CD4-positive, alpha-beta T cell (primary cell): ENCODE data around the gene RPS6KA2. TPM values are rescaled to one million over a fixed set of nuclear protein-coding genes. Genes with fewer than 3 reads are reported as not detected.

Experiments
- ATAC-seq: fragments of 200-7000 bp; cut with Tn5 transposase; one replicate; pipeline ENCODE4 v1.10.0; 2022; ENCODE audit warnings: mild to moderate bottlenecking; ENCODE audit not compliant: poor library complexity
- CTCF ChIA-PET: fragments of 350-600 bp; sonication (Branson Sonifier 250); formaldehyde crosslinking; loops from one replicate; lab custom pipeline; 2021; ENCODE audit warnings: antibody characterized with exemption, inconsistent platforms; lab: Charles Lee
- POLR2A ChIA-PET: fragments of 350-600 bp; sonication (Branson Sonifier 250); formaldehyde crosslinking; loops from one replicate; lab custom pipeline; 2021; ENCODE audit warnings: antibody characterized with exemption, inconsistent platforms; lab: Charles Lee
- DNase-seq, 14 experiments: peaks; one replicate each; pipeline ENCODE4 v3.0.0-alpha.2; 2013 to 2020; ENCODE audit warnings: mixed read lengths in 2 of 14
- H3K27ac ChIP-seq, 2 donors: one replicate each; pipeline versions ENCODE4 v1.5.1 to v1.7.0; 2013; ENCODE audit warnings: low read length in 2 of 2, low read depth in 1 of 2, mild to moderate bottlenecking in 1 of 2
- H3K27me3 ChIP-seq, 2 experiments: 1 replicate in 1 of 2; 2 replicates in 1 of 2; pipeline versions ENCODE4 v1.6.1 to v1.7.0; 2013; ENCODE audit warnings: low read length in 2 of 2, control low read depth in 1 of 2, mild to moderate bottlenecking in 1 of 2, moderate library complexity in 1 of 2; ENCODE audit not compliant: insufficient read depth in 2 of 2, control insufficient read depth in 1 of 2
- H3K36me3 ChIP-seq: one replicate; pipeline ENCODE4 v1.6.1; 2013; ENCODE audit warnings: low read length, control low read depth; ENCODE audit not compliant: insufficient read depth
- H3K4me1 ChIP-seq: one replicate; pipeline ENCODE4 v1.6.1; 2013; ENCODE audit warnings: low read length, control low read depth; ENCODE audit not compliant: insufficient read depth
- H3K4me3 ChIP-seq: one replicate; pipeline ENCODE4 v1.5.1; 2013; ENCODE audit warnings: mild to moderate bottlenecking, low read length, moderate library complexity
- H3K9me3 ChIP-seq, 2 experiments: 1 replicate in 1 of 2; 2 replicates in 1 of 2; pipeline versions ENCODE4 v1.6.1 to v1.7.0; 2013; ENCODE audit warnings: low read length in 2 of 2, mild to moderate bottlenecking in 2 of 2, control low read depth in 1 of 2, moderate library complexity in 1 of 2; ENCODE audit not compliant: control insufficient read depth in 1 of 2, insufficient read depth in 1 of 2
- H3K27ac Mint-ChIP-seq: one replicate; pipeline ENCODE4 v1.8.0; 2020; ENCODE audit warnings: mixed read lengths
- H3K27me3 Mint-ChIP-seq: one replicate; pipeline ENCODE4 v1.8.0; 2021; ENCODE audit warnings: mixed read lengths
- H3K36me3 Mint-ChIP-seq: one replicate; pipeline ENCODE4 v1.8.0; 2021; ENCODE audit warnings: low read depth, mixed read lengths
- H3K4me1 Mint-ChIP-seq: one replicate; pipeline ENCODE4 v1.8.0; 2021; ENCODE audit warnings: low read depth, mixed read lengths
- H3K4me3 Mint-ChIP-seq: one replicate; pipeline ENCODE4 v1.8.0; 2020; ENCODE audit warnings: mild to moderate bottlenecking, mixed read lengths
- H3K9me3 Mint-ChIP-seq: one replicate; pipeline ENCODE4 v1.8.0; 2020; ENCODE audit warnings: mixed read lengths
- CTCF ChIP-seq: fragments of 200-600 bp; IDR thresholded peaks from one replicate; pipeline ENCODE4 v1.8.0; 2022; ENCODE audit warnings: antibody characterized with exemption, mild to moderate bottlenecking
- intact Hi-C, 2 experiments: fragments of 100-400 bp; cut with DNase I in 1 of 2; cut with micrococcal nuclease in 1 of 2; formaldehyde crosslinking; loops; one replicate each; pipeline versions ENCODE4 v1.15.1 to v1.9.0; 2023 to 2025; cut with DNase I, micrococcal nuclease
- total RNA-seq, 174 experiments: library from RNA in 2 of 174; stranded (reverse) in 2 of 174; gene quantifications; one replicate each; pipeline ENCODE4 v1.2.3 and lab custom pipeline; 2021 to 2026

The RPS6KA2 gene
- total RNA-seq, 2 experiments from 2014 or later = 5.6 to 6.2 TPM

GRCh38 chr6:166440729-166441128 is 186.3 kb downstream of the RPS6KA2 start:
- H3K36me3 Mint-ChIP-seq = peaks cover 4% of the 10 kb centered on the region
- Histone ChIP-seq H3K36me3 (no peaks in the 10 kb centered on the region), H3K27me3 (no peaks in the 10 kb centered on the region), H3K4me1 (peaks cover 18% of the 10 kb centered on the region), H3K4me3 (no peak overlapping the region), H3K27ac (no peak overlapping the region), H3K9me3 (no peaks in the 10 kb centered on the region)
- no peaks in the 10 kb centered on the region for H3K9me3 Mint-ChIP-seq
- CTCF ChIA-PET = no interaction called here
- TF ChIP-seq CTCF = no peak
- no peak for ATAC-seq
- H3K27me3 Mint-ChIP-seq = no peaks in the 10 kb centered on the region
- no peak for DNase-seq
- H3K4me1 Mint-ChIP-seq = peaks cover 37% of the 10 kb centered on the region
- H3K27ac Mint-ChIP-seq = no peak overlapping the region
- intact Hi-C loops = no loop called here
- POLR2A ChIA-PET = no interaction called here
- H3K4me3 Mint-ChIP-seq = no peak overlapping the region

- H3K36me3 Mint-ChIP-seq = peaks cover 4% of the 10 kb centered on the region
- Histone ChIP-seq H3K9me3 (no peaks in the 10 kb centered on the region), H3K4me3 (no peak overlapping the region), H3K27me3 (no peaks in the 10 kb centered on the region), H3K4me1 (peaks cover 24% of the 10 kb centered on the region), H3K36me3 (no peaks in the 10 kb centered on the region), H3K27ac (no peak overlapping the region)
- intact Hi-C loops = no loop called here
- no peak for ATAC-seq
- POLR2A ChIA-PET = no interaction called here
- no peak for DNase-seq
- no peaks in the 10 kb centered on the region for H3K27me3 Mint-ChIP-seq
- no peak overlapping the region for H3K27ac Mint-ChIP-seq
- H3K4me3 Mint-ChIP-seq = peak overlapping the region; percentile 48
- no peak for TF ChIP-seq CTCF
- H3K9me3 Mint-ChIP-seq = no peaks in the 10 kb centered on the region
- CTCF ChIA-PET = interaction anchor here (1.2 kb wide), 1 partner anchor 39 kb away, joined by 4 read pairs; no protein-coding TSS in a partner anchor
- H3K4me1 Mint-ChIP-seq = peaks cover 43% of the 10 kb centered on the region
Measured at GRCh38 chr6:166440106-166440505, 186.9 kb downstream of the RPS6KA2 start.

GRCh38 chr6:166439366-166440091 is 187.5 kb downstream of the RPS6KA2 start:
- no peak for TF ChIP-seq CTCF
- no peak for ATAC-seq
- H3K4me1 Mint-ChIP-seq = peaks cover 46% of the 10 kb centered on the region
- no peaks in the 10 kb centered on the region for H3K27me3 ChIP-seq
- DNase-seq = no peak
- H3K27ac ChIP-seq = no peak overlapping the region
- no peaks in the 10 kb centered on the region for H3K27me3 Mint-ChIP-seq
- H3K4me3 Mint-ChIP-seq = no peak overlapping the region
- ChIA-PET CTCF (interaction anchor here (1.2 kb wide), 1 partner anchor 38 kb away, joined by 4 read pairs; no protein-coding TSS in a partner anchor), POLR2A (interaction anchor here (1.0 kb wide), 1 partner anchor 188 kb away, joined by 3 read pairs; no protein-coding TSS in a partner anchor)
- H3K9me3 ChIP-seq = no peaks in the 10 kb centered on the region
- no peak overlapping the region for H3K4me3 ChIP-seq
- peaks cover 24% of the 10 kb centered on the region for H3K4me1 ChIP-seq
- H3K9me3 Mint-ChIP-seq = no peaks in the 10 kb centered on the region
- intact Hi-C loops = no loop called here
- H3K36me3 ChIP-seq = no peaks in the 10 kb centered on the region
- H3K36me3 Mint-ChIP-seq = peaks cover 4% of the 10 kb centered on the region
- no peak overlapping the region for H3K27ac Mint-ChIP-seq
